Measurements from ENCODE around the gene NANOS2.

DNA sequence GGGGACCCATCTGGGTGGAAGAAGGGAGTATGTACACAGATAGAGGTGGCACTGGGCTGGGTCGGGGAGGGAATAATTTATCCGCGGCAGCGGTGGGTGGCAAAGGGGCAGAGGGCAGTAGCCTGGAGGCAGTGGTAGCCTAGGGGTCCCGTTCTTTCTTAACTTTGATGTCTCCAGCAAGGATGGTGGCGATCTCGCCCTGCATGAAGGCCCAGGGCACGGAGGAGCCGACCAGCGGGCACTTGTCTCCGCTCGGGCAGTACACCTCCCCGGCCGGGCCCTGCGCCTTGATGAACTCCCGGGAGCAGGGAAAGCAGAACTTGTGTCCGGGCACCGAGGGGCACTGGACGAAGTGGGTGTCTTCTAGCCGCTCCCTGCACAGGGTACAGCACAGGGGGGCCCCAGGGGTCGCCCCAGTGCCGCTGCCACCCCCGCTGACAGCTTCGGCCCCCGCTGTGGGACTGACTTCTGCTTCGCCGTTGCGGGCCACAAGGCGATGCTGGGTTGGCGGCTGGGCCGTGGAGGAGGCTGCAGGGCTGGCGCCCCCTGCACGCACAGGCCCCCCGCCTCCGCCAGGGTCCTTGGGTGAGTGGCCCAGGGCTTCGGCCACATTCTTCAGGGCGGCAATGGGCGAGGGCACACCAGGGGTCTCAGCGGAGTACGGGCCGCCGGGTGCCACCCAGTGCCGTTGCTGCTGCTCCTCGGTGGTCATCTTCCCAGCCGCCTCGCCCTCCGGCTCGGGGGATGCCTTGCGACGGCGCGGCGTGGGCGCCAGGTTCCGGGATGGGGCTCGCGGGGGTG lies 30.5 kb downstream of the NANOS2 start:
- TF ChIP-seq POLR2A (IDR thresholded peaks at IDR 0.05; ENCODE audit: low read length), result no peak
- TF ChIP-seq GATA1 (IDR thresholded peaks at IDR 0.05; ENCODE audit: low read depth, low read length), result no peak

All from erythroblast (primary cell).